HepG2 (cell line): ENCODE results near the gene VPS9D1. TPM values are rescaled to one million over a fixed set of nuclear protein-coding genes. Genes with fewer than 3 reads are reported as not detected.

Experiments
- EED ChIP-seq: sonication (generic); formaldehyde crosslinking; IDR thresholded peaks from 2 replicates; pipeline ENCODE4 v1.5.0; 2020; ENCODE audit warnings: mild to moderate bottlenecking, missing genetic modification reagents
- ESRRA ChIP-seq: sonication (generic); formaldehyde crosslinking; IDR thresholded peaks from 2 replicates; pipeline ENCODE4 v1.5.1; 2020; ENCODE audit warnings: mild to moderate bottlenecking, low read depth, missing genetic modification reagents
- MAFK ChIP-seq, 2 experiments: IDR thresholded peaks in 1 of 2; conservative IDR thresholded peaks in 1 of 2; 2 replicates each; pipeline ENCODE4 v1.6.1; 2011; ENCODE audit warnings: improper control_type of control experiment in 2 of 2, low read length in 2 of 2
- MLXIP ChIP-seq: sonication (generic); formaldehyde crosslinking; IDR thresholded peaks from 2 replicates; pipeline ENCODE4 v1.9.0; 2021; ENCODE audit warnings: missing genetic modification reagents, borderline replicate concordance
- NR2C2 ChIP-seq: sonication (generic); formaldehyde crosslinking; IDR thresholded peaks from 2 replicates; pipeline ENCODE4 v1.4.0; 2020; ENCODE audit warnings: missing genetic modification reagents, mild to moderate bottlenecking, moderate library complexity, borderline replicate concordance
- PPARG ChIP-seq: conservative IDR thresholded peaks from 2 replicates; pipeline ENCODE4 v1.6.1; 2016; ENCODE audit warnings: missing biosample characterization, missing genetic modification reagents
- SCMH1 ChIP-seq: sonication (generic); formaldehyde crosslinking; IDR thresholded peaks from 2 replicates; pipeline ENCODE4 v1.9.0; 2021; ENCODE audit warnings: missing genetic modification reagents, mild to moderate bottlenecking, borderline replicate concordance
- SRSF4 ChIP-seq: fragments of 200-400 bp; formaldehyde crosslinking; IDR thresholded peaks from one replicate; pipeline ENCODE4 v1.6.1; 2018; ENCODE audit warnings: mild to moderate bottlenecking, low read depth, low read length, moderate library complexity; ENCODE audit not compliant: poor library complexity, severe bottlenecking
- ZBED4 ChIP-seq: sonication (generic); formaldehyde crosslinking; IDR thresholded peaks from 2 replicates; pipeline ENCODE4 v1.4.0; 2020; ENCODE audit warnings: missing genetic modification reagents, borderline replicate concordance
- ZFP36L1 ChIP-seq: sonication (generic); formaldehyde crosslinking; IDR thresholded peaks from 2 replicates; pipeline ENCODE4 v1.8.0; 2022; ENCODE audit warnings: mild to moderate bottlenecking, missing genetic modification reagents, moderate library complexity
- ZFP90 ChIP-seq: sonication (generic); formaldehyde crosslinking; IDR thresholded peaks from 2 replicates; pipeline ENCODE4 v1.8.0; 2022; ENCODE audit warnings: missing genetic modification reagents, mild to moderate bottlenecking, inconsistent platforms, borderline replicate concordance
- ZIK1 ChIP-seq: sonication (generic); formaldehyde crosslinking; IDR thresholded peaks from 2 replicates; pipeline ENCODE4 v1.5.0; 2020; ENCODE audit warnings: mild to moderate bottlenecking, low read depth, missing genetic modification reagents, borderline replicate concordance
- ZNF136 ChIP-seq: sonication (generic); formaldehyde crosslinking; IDR thresholded peaks from 2 replicates; pipeline ENCODE4 v1.8.1; 2022; ENCODE audit warnings: low read depth, mild to moderate bottlenecking, moderate library complexity, missing genetic modification reagents
- ZNF691 ChIP-seq: sonication (generic); formaldehyde crosslinking; IDR thresholded peaks from 2 replicates; pipeline ENCODE4 v1.4.0; 2020; ENCODE audit warnings: missing genetic modification reagents, low read depth, mild to moderate bottlenecking, borderline replicate concordance
- ZNF780A ChIP-seq: sonication (generic); formaldehyde crosslinking; IDR thresholded peaks from 2 replicates; pipeline ENCODE4 v1.8.0; 2022; ENCODE audit warnings: mild to moderate bottlenecking, missing genetic modification reagents, moderate library complexity
- polyA plus RNA-seq, 8 experiments: library from polyadenylated mRNA; depleted of rRNA in 3 of 8; stranded (reverse) in 7 of 8; unstranded in 1 of 8; fragments of >200 nt; fragmentation: Illumina TruSeq in 4 of 8; extraction: Trizol in 4 of 8; gene quantifications; 2 replicates each; pipeline versions ENCODE4 v1.2.1 to v1.2.3, GENCODE V29; 2011 to 2016; ENCODE audit warnings: low read depth in 4 of 8, missing spikeins in 1 of 8, mixed read lengths in 1 of 8; ENCODE audit not compliant: insufficient read depth in 1 of 8
- total RNA-seq, 5 experiments: library from RNA; depleted of rRNA; stranded (reverse); fragments of >200 nt; fragmentation: Illumina TruSeq; extraction: Trizol; gene quantifications; 2 replicates each; pipeline ENCODE4 v1.2.3, GENCODE V29; 2016; ENCODE audit warnings: low read depth in 1 of 5
- TF ChIP-seq, protein P1 (sequence below): IDR thresholded peaks from 2 replicates; pipeline ENCODE4 v1.6.1; 2016; ENCODE audit warnings: low read depth
- TF ChIP-seq, protein P2 (sequence below): sonication (generic); formaldehyde crosslinking; IDR thresholded peaks from 2 replicates; pipeline ENCODE4 v1.4.0; 2020; ENCODE audit warnings: missing genetic modification reagents

Gene VPS9D1
- total and polyA plus RNA-seq, 2 of the 13 experiments (the other 11 are each of a cell fraction or from before 2014, with no cell fraction given) = 10.1 to 13.2 TPM

- no peak for TF ChIP-seq MLXIP (CRISPR knock-in tag)
- no peak for TF ChIP-seq PPARG (CRISPR knock-in tag)
- TF ChIP-seq, protein P1, sequence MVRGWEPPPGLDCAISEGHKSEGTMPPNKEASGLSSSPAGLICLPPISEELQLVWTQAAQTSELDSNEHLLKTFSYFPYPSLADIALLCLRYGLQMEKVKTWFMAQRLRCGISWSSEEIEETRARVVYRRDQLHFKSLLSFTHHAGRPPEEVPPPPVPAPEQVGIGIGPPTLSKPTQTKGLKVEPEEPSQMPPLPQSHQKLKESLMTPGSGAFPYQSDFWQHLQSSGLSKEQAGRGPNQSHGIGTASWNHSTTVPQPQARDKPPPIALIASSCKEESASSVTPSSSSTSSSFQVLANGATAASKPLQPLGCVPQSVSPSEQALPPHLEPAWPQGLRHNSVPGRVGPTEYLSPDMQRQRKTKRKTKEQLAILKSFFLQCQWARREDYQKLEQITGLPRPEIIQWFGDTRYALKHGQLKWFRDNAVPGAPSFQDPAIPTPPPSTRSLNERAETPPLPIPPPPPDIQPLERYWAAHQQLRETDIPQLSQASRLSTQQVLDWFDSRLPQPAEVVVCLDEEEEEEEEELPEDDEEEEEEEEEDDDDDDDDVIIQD (CRISPR knock-in tag) = no peak
- no peak for TF ChIP-seq NR2C2
- TF ChIP-seq EED = no peak
- TF ChIP-seq, protein P2, sequence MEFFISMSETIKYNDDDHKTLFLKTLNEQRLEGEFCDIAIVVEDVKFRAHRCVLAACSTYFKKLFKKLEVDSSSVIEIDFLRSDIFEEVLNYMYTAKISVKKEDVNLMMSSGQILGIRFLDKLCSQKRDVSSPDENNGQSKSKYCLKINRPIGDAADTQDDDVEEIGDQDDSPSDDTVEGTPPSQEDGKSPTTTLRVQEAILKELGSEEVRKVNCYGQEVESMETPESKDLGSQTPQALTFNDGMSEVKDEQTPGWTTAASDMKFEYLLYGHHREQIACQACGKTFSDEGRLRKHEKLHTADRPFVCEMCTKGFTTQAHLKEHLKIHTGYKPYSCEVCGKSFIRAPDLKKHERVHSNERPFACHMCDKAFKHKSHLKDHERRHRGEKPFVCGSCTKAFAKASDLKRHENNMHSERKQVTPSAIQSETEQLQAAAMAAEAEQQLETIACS (CRISPR knock-in tag) = peak; percentile 17
- no peak for TF ChIP-seq ZIK1
- TF ChIP-seq SCMH1 = no peak
- peak; percentile 72 for TF ChIP-seq ESRRA
- TF ChIP-seq ZNF691 (CRISPR knock-in tag) = no peak
- no peak for TF ChIP-seq ZFP90
- no peak for TF ChIP-seq SRSF4
- TF ChIP-seq MAFK (conservative IDR thresholded peaks at IDR 0.05 in 1 of 2, IDR thresholded peaks at IDR 0.05 in 1 of 2; ENCODE audit: low read length in 2 of 2) = no peak
- TF ChIP-seq ZBED4 (CRISPR knock-in tag) = no peak; the same call in 1 of the 2 replicates
- TF ChIP-seq ZNF780A (CRISPR knock-in tag) = no peak
- no peak for TF ChIP-seq ZFP36L1 (CRISPR knock-in tag)
- TF ChIP-seq ZNF136 (CRISPR knock-in tag) = peak; percentile 62; the same call in 1 of the 2 replicates
These were observed 216 bp downstream of the VPS9D1 start (continued) for GRCh38 chr16:89720551-89720812.
